Cardiac fibroblast (primary cell): Measurements from ENCODE around the gene PDE6H.

Experiments used
- DNase-seq, 2 donors: peaks; one replicate each; pipeline versions ENCODE4 v3.0.0 to v3.0.0-alpha.2; 2010; ENCODE audit warnings: low read depth in 2 of 2
- H3K4me3 ChIP-seq, 2 donors: replicated peaks in 1 of 2; 1 replicate in 1 of 2; 2 replicates in 1 of 2; pipeline ENCODE4 v1.5.1; 2011; ENCODE audit warnings: low read depth in 2 of 2, low read length in 2 of 2, mild to moderate bottlenecking in 2 of 2, moderate library complexity in 1 of 2
- TF ChIP-seq, protein P1 (sequence below): IDR thresholded peaks from one replicate; pipeline ENCODE4 v1.5.1; 2011; ENCODE audit warnings: low read depth, mild to moderate bottlenecking, low read length, inconsistent platforms

Gene PDE6H

DNA sequence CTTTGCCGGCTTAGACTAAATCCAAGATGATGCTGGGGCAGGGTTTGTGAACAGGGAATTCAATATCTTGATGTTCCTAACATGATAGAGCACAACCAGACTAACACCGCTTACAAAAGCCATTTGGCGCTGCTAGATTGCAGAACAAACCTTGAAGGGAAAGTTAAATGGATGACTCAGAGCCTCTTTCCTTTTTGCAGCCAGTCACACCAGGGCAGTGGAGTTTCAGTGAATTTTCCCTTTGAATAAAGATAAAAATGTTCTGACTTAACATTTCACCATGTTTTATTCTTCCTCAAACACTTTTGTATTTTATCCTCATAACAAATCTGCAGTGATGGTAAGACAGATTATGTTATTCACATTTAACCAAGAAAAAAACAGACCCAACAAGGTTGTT lies 47.3 kb downstream of the PDE6H start:
- TF ChIP-seq, protein P1, sequence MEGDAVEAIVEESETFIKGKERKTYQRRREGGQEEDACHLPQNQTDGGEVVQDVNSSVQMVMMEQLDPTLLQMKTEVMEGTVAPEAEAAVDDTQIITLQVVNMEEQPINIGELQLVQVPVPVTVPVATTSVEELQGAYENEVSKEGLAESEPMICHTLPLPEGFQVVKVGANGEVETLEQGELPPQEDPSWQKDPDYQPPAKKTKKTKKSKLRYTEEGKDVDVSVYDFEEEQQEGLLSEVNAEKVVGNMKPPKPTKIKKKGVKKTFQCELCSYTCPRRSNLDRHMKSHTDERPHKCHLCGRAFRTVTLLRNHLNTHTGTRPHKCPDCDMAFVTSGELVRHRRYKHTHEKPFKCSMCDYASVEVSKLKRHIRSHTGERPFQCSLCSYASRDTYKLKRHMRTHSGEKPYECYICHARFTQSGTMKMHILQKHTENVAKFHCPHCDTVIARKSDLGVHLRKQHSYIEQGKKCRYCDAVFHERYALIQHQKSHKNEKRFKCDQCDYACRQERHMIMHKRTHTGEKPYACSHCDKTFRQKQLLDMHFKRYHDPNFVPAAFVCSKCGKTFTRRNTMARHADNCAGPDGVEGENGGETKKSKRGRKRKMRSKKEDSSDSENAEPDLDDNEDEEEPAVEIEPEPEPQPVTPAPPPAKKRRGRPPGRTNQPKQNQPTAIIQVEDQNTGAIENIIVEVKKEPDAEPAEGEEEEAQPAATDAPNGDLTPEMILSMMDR, result no peak
- no peak for DNase-seq
- no peak overlapping the region for H3K4me3 ChIP-seq
